Fibroblast of pulmonary artery (primary cell): ENCODE results near the gene GRIK4.
"Not testable (repeated sequence)": the region's sequence is repeated elsewhere in the genome, so short reads cannot be mapped to it uniquely, and the experiment has no call there.

Experiments used
- DNase-seq: peaks from one replicate; pipeline ENCODE4 v3.0.0-alpha.2; 2010; ENCODE audit warnings: low read depth
- H3K4me3 ChIP-seq: replicated peaks from 2 replicates; pipeline ENCODE4 v1.5.1; 2011; ENCODE audit warnings: low read depth, mild to moderate bottlenecking, control low read depth, low read length, moderate library complexity
- CTCF ChIP-seq: IDR thresholded peaks from 2 replicates; pipeline ENCODE4 v1.5.1; 2011; ENCODE audit warnings: mild to moderate bottlenecking, control low read depth, low read length, inconsistent platforms; ENCODE audit errors: missing control alignments

The GRIK4 gene

DNA sequence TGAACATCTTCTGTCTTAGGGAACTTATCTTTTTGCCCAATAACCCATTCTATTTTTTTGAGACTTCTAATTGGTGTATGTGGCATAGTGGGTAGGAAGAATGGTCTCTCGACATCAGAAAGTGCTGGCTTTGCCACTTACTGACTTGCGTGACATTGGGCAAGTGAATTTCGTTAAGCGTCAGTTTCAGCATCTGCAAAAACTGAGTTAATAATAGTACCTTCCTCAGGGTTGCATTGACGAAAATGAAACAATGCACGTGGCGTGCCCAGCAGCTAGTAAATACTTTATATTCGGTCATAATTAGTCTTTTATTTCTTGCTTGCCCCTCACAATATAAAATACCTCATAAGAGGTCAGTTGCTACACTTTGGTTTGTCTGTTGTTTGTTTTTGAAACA is 12.5 kb upstream of the GRIK4 start:
- no peak for TF ChIP-seq CTCF
- no peak overlapping the region for H3K4me3 ChIP-seq
- DNase-seq = no peak

DNA sequence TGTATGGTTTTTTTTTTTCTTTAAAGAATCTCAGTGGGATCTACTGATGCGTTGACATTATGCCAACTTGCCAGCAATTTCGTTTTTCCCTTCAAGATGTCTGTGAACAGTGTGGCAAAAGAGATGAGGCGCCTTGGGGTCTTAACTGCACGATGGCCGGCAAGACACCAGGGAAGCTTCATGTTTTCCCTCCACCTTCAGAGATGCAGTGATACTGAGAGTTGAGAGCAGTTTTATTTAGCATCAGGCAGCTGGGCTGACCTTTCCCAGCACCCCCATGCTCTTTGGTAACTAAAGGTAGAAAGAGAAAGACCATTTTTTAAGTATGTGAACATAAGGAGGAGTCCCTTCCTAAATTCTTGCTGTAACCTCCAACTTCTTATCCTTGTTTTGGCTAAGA is 11.7 kb upstream of the GRIK4 start:
- TF ChIP-seq CTCF = no peak
- DNase-seq = no peak
- no peak overlapping the region for H3K4me3 ChIP-seq

DNA sequence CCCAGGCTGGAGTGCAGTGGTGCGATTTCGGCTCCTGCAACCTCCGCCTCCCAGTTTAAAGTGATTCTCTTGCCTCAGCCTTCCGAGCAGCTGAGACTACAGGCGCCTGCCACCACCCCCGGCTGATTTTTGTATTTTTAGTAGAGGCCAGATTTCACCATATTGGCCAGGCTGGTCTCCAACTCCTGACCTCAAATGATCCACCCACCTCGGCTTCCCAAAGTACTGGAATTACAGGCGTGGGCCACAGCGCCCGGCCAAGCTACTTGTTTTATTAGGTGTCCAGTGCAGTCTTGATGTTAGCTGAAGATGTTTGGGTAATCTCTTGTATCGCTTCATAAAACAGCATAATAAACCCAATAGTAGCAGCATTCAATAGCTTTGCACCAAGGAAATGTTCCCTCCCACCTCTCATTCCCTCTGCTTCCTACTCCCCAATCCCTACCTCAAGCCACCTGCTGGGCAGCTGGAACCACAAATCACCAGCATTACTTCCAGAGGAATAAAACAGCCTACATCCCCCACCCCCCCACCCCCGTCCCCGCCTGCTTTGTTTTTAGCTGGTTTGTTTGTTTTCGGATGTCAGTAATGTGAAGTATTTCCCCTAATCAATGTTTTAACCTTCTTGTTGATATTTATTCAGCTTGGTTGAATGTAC is 11.0 kb upstream of the GRIK4 start:
- DNase-seq = no peak
- TF ChIP-seq CTCF = no peak
- H3K4me3 ChIP-seq = no peak overlapping the region

DNA sequence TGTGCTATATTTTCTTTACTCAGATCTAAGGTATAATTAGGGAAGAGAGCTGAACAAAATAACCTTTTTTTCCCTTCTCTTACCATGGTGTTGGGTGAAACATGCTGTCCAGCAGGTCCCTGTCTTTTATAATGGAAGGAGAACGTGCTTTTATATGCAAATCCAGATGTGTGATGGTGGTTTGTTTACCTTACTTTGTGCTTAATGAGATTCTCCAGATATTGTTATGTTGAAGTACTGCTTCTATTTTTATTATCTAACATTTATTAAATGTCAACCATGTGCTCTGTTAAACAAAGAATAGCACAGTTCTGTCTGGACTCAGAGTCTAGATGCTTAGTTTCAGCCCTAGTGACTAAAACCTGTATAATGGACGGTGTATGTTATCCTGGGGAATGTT is 10.1 kb upstream of the GRIK4 start:
- no peak for TF ChIP-seq CTCF
- no peak overlapping the region for H3K4me3 ChIP-seq
- no peak for DNase-seq

DNA sequence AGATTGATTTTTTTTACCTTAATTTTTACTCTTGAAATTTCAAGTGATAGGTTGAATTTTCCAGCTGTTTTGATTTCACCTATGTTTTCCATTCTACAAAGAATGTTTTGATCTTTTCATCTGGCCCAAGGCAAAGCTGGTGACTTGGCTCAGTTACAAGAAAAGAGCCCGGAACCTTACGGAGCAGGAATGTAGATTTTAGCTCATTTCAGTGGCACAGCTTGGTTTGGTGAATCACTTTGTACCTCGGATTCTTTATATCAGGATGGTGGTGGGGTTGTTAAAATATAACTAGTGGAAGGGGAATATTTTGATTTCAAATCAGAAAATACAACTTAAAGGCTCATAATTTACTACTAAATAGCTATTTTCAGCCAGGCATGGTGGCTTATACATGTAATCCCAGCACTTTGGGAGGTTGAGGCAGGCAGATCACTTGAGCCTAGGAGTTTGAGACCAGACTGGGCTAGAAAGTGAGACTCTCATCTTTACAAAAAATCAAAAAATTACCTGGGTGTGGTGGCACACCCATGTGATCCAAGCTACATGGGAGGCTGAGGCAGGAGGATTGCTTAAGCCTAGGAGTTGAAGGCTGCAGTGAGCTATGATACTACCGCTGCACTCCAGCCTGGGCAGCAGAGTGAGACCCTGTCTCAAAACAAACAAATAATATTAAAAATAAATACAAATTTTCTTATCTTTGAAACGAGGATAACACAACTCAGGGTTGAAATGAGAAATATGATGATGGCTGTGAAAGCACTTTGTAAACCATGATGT is 9.4 kb upstream of the GRIK4 start:
- DNase-seq = no peak
- H3K4me3 ChIP-seq = no peak overlapping the region
- TF ChIP-seq CTCF = no peak

- DNase-seq, H3K4me3 ChIP-seq: not testable (repeated sequence)
Observed at GRCh38 chr11:120503529-120503928, 8.0 kb upstream of the GRIK4 start.

DNA sequence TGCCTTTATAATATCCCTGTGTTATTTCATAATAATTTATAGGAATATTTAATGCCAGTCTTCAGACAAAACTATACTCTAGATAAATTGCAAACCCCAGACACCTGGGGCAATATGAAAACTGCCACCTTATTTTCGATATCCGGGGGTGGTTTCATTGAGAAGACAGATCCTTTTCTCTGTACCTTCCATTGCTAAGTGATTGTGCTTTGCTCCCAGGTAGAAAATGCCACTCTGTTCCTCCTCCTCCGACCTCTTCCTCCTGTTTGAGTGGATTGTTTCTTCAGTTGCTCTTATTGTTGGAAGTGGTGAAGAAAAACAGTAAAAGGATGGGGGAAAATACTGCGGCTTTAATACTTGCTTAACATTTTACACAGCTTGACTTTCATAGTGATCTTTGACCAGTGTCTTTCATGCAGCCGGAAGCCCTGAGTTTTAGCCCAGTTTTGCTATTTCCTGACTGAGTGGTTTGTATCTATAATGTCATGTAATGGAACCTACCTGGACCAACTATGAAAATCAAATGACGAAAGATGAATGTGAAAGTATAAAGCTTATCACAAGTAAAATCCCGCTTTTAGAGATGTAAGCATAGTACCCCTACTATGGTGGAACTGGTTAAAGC is 5.6 kb upstream of the GRIK4 start:
- TF ChIP-seq CTCF = no peak
- no peak overlapping the region for H3K4me3 ChIP-seq
- no peak for DNase-seq
